ENCODE data around the gene RHEB.

The RHEB gene

DNA sequence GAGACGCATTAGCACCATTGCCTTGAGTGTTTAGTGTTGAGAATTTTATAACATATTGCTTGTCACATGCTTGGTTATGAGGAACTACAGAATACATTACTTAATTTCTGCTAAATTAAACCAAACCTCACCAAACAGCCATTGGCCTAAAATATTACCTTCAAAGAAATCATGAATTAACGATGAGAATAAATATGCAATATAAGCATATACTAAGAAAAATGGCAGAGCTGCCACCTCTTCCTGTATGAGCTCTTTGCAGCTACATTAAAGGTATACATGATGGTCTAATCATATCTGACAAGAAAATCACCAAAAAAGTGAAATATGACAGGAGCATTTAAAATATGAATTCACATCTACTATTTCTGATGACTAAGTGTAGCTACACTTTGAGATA, 5.2 kb upstream of the RHEB start:
- no peak for DNase-seq

DNA sequence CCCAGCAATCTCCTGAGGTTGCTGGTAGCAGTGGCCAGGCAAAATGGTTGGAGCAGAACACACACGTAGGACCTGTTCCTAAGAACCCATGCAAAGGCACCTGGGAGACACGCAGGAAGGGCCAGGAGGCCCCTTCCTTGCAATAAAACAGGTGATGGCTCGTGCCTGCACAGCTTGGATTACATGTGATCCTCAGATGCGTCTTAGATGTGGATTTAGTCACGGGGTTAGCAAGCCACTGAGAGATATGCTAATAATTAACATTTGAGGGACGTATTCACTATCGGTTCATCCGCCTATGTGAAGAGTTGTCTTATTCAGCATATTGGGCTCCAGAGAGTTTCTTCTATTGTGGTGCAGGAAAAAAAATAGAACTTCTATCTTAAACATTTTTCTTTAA, 4.6 kb upstream of the RHEB start:
- DNase-seq: no peak

DNA sequence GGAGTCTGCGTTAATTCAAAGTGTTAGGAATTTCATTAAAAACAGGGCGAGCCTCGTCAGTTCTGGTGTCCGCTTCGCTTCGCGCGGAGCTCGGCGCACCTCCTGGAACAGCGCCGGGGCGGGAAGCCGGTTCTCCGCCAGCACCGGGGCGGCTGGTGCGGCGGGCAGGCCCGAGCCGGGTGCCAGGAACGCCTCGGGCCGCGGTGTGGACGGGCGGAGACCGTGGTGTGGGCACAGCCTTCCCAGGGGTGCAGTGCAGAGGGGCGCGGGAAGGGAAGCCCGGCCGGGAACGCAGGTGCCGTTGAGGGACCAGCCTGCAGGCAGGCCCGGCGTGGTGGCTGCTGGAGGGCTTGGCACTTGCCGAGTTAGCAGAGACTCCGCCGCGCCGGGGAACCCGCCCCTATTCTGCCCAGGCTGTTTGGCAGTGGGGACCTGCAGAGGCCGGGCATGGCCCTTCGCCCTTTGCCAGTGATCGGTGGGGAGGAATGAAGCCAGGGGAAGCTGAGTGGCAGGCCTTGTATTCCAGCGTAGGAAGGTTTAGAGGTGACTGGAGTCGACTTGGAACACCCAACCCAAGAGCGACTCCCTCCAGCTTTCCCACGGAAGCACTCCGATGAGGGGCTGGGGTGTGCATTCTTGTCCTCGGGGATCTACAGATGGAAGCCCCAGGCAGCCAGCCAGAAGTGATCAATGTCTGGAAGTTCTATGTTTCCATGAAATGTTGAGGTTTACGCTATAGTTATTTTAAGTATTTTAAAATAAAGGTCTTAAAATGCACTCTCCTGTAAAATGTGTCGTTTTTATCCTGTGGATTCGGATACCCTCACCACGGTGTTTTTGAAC, 945 bp upstream of the RHEB start:
- DNase-seq: peak; percentile 18 to 35

DNA sequence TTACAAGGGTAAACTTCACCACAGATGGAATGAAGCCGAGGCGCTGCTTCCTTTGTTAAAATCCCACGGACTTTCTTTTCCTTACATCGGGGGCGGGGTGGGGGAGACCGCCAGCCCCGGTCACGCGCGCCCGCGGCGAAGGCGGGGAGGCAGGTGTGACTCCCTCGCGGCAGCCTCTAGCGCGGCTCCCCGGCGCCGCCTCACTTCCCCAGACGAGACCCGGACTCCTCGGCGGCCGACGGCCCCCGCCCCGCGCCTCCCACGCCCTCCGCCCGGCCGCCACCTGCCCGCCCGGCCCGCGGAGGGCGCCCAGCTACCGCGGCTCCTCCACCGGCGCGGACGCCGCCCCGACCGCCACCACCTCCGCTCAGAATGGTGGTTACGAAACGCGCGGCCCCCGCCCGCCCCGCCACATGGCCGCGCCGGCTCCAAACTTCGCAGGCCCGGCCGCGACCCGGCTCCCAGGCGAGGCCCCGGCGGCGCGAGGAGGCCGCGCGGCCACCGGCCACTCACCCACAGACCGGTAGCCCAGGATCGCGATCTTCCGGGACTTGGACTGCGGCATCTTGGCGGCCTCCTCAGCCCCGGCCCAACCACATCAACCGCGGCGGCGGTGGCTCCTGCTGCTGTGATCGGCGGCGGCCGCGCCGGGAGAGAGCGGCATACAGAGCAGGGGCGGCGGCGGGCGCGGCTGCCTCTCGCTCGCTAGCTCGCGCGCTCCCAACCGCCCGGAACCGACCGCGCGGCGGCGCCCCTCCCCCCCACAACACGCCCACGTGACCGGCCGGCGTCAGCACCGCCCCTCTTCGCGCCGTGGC, 539 bp downstream of the RHEB start:
- DNase-seq: peak in 1 of 2 experiments; percentile 18

DNA sequence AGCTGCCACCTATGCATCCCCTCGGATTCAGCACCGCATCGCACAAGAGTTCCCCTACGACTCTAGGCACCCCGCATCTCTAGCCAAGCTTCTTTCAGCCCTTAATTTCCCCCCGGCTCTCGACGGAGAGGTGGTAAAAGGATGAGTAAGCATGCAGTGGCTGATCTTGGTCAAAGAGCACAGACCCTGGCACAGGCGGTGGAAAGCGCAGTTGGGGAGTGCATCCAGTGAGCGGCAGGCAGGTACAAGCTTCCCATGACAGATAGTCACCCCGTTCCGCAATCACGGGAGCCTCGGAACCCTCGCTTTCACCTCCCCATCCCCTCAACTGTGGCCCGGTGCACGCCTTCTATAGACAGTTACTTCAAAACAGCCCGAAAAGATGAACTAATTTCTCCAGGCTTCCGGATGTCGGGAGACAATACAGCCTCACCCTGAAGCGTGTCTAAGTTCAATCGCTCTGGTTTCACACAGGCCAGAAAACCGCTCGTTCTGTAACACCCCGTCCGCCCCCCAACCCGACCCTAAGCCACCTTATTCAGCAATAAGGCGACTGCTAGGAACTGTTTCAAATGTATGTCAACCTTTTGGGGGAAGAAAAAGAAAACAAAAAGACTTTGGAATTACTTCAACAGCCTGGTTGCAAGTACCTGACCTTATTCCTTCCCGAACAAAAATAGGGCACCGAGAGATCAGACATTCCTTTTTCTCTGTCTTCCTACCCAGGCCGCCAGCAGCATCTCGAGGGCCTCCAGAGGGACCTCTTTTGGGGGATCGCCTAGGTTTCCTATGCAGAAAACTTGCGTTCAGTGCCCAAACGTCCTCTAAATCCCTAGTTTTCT, 1.4 kb downstream of the RHEB start:
- no peak for DNase-seq

DNA sequence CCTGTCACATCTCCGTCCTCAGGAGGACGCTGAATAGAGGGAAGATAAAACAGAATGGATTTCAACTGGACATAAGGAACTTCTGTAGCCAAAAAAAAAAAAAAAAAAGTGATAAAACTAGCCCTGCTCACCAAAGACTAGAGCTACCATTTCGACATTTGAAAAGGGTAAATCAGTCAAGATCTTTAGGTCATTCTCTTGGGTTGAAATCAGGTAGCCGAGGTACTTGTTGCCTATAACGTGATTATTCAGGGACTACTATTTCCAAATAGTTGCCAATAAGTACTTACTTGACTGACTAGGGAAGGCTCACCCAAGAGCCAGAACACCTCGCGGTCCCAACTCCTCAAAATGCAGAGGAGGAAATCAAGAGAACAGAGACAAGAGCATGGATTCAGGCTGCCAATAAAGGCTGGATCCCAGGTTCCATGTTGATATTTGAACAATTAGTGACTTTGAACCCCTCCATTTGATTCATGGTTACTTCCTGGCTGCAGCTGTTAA, 2.0 kb downstream of the RHEB start:
- no peak for DNase-seq

DNA sequence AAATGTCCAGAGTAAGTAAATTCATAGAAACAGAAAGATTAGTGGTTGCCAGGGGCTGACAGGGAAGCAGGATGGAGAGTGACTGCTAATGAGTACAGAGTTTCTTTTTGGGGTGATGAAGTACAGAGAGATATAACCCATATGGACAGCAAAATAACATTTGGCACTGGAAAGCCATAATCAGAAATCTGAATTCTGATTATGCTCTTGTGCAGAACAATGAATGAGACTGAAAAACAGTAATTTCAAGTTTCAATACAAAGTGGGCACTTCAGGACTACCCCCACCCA, 4.5 kb downstream of the RHEB start:
- DNase-seq: no peak

DNA sequence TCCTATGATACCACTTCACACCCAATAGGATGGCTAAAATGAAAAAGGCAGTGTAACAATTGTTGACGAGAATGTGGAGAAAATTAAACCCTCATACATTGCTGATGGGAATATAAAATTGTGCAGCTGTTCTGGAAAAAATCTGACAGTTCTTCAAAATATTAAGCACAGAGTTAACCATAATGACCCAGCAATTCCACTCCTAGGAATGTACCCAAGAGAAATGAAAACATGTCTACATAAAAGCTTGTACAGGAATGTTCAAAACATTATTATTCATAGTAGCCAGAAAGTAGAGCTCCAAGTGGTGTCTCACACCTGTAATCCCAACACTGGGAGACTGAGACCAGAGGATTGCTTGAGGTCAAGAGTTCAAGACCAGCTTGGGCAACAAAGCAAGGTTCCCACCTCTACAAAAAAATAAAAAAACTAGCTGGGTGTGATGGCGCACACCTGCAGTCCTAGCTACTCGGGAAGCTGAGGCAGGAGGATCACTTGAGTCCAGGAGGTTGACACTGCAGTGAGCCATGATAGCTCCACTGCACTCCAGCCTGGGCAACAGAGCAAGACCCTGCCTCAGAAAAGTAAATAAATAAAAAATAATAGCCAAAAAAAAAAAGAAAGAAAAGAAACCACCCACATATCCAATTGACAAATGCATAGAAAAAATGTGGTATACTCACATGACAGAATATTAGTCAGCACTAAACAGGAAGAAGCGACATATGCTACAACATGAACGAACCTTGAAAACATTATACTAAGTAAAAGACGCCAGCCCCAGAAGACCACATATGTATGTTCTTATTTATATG, 5.0 kb downstream of the RHEB start:
- no peak for DNase-seq

DNA sequence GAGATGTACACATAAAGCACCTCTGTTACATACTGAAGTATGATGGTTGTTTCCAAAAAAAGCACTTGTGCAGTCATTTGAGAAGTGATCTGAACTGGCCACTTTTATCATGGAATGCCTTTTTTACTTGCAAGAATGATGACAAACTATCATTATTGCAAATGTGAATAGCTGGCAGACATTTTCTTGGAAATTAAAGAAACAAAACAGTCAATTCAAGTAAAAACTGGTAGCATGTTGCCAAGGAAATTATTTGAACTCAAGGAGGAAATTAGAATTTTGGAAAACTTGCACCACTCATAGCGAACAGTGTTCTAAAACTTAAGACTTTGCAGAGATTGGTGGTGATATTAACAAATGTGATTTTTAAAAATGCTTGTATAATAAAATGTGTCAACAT, 6.6 kb downstream of the RHEB start:
- DNase-seq: no peak

DNA sequence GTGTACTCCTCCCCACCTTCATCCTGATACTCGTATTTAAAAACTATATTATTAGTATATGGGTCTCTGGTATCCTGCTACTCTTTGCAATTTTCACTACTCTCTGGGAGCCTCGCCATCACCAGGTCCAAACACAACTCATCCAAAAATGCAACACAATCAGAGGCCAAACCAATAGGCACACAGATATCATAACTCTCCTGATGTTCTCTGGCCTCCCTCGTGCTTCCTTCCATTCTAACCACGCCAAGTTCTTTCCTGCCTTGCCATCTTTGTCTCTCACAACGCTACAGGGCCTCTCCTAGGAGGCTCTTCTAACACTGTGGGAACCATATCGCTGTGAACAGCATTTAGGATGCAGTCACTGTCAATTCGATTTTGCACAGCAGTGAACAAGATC, 7.3 kb downstream of the RHEB start:
- no peak for DNase-seq

DNA sequence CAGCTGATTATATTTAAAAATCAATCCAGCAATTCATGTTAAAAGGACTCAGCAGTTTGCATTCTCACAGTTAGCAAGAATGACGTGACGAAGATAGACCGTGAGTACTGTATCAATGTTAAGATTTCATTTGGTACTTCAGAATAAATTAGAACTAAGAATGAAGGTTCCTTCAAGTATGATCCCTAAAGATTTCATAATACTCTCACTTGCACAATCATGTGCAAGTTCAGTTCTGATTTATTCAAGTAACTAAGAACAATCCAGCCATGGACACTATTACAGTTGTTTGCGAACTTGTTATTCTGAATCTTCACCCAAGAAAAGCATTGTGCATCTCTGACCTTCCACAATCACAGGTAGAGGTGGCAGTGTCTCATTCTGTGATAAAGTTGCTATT, 7.7 kb downstream of the RHEB start:
- DNase-seq: no peak

DNA sequence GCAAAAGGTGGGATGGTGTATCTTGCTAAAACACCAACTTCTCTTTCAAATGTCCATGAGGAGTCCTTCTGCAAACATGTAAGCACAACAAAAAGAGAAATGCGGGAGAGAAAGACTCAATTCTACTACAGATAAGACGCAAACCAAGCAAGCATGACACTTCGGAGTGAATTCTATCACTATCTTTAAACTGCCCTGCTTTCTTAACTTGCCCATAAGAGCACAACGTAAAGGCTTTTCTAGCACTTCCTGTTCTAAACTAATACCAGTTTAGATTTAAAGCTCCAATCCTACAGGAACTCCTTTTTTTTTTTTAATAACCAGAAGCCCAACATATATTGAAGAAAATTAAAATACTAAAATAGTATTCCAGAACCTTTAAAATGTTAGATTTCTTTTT, 8.4 kb downstream of the RHEB start:
- no peak for DNase-seq

DNA sequence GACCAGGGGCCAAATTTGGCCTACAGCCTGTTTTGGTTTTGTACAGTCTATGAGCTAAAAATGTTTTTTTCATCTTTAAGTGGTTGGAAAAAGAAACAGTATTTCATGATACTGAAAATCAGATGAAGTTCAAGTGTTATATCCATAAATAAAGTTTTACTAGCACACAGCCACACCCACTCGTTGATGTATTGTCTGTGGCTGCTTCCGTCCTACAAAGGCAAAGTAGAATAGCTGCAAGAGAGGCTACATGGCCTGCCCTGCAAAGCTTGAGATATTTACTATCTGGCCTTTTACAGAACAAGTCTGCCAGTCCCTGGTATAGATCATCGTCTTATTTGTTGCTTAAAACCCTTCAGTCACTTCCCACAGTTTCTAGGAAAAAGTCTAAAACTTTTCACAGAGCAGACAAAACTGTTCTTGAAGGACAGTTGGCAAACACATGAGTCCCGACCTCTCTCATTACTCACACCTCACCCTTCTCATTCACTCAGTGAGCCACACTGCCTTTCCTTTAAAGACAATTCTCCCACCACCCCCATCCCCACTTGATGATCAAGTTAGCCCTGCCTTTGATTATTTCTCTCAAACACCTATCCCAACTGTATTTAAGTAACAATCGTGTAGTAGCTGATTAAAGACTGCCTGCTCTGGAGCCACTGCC, 9.9 kb downstream of the RHEB start:
- no peak for DNase-seq

DNA sequence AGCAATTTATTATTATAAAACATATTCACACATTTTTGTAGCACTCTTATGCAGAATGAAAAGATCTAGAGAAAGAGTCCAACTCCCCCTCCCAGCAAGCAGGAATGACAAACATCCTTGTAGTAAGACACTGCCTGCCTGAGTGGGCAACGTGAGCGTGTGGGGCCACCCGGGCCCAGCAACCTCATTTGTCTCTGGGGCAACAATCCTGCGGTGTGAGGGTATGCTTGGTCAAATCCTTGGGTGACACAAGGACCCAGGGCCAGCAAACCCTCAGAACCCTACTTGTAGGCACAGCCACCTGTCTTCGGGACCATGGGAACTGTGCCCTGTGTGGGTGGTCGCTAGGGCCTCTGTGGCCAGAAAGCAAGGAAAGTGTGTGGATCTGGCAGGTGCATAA, 10.7 kb downstream of the RHEB start:
- no peak for DNase-seq

DNA sequence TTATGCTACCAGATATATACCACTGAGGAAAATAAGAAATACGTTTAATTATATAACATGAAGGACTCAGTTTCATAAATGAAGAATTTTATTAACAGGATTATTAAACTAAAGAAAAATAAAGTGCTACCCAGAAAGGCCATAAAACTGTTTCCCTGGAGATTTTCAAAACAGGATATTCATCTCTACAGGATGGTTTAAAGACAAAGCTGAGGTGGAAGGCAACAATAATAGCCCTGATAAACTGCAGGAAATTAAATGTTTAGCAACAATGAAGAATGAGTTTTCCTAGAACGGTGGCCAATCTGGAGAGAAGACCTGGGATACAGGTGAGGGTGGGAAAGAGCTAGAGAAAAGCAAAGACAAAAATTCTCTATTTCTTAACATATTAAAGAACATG, 11.9 kb downstream of the RHEB start:
- no peak for DNase-seq

DNA sequence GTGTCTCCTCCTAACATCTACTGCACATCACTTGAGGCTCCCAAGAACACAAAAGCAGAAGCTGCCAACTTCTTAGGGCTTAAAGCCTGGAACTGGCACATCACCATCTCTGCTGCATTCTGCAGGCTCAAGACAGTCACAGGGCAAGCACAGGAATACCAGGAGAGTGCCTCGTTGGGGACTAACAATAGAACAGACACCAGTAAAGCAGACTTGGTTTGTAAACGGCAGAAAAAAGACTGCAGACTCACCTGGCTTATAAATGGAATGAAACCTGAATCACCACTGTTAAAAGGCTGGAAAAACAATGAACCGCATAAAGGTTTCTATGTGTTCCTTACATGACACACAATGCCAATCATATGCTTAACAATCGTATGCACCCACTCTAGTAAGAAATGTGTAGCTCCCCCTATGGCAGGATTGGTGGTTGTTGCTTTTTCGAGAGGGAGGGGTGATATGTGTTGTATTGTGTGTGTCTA, 12.8 kb downstream of the RHEB start:
- peak in 1 of 2 experiments; percentile 20 for DNase-seq

DNA sequence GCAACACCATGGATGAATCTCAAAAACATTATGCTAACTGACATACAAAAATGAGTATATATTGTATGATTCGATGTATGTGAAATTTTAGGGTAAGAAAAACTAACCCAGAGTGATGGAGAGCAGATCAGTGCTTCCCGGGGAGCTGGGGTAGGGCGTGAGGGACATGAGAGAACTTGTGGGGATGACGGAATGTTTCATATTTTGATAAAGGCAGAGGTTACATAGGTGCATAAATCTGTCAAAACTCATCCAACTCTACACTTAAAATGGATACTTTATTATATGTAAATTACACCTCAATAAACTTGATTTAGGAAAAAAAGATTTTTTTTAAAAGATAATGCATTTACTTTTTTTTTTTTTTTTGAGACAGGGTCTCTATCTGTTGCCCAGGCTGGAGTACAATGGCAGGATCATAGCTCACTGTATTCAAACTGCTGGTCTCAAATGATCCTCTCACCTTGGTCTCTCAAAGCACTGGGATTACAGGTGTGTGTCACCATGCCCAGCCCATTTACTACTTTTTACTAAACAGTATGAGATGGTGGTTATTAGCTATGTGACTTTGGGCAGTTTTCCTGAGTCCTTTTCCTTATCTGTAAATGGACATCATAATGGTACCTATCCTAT, 13.7 kb downstream of the RHEB start:
- no peak for DNase-seq

DNA sequence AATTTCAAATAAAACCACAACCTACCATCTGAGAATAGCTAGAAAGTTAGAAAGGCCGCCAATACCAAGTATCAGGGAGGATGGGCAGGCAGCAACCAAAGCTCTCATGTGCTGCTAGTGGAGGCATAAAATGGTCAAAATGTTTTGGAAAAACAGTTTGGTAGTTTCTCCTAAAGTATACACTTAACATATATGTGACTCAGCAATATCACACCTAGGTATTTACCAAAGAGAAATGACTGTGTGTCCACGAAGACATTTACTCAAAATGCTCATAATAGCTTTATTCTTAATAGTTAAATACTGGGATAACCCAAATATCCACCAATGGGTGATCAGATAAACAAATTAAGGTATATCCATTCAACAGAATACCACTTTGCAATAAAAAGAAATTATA, 14.3 kb downstream of the RHEB start:
- no peak for DNase-seq

DNA sequence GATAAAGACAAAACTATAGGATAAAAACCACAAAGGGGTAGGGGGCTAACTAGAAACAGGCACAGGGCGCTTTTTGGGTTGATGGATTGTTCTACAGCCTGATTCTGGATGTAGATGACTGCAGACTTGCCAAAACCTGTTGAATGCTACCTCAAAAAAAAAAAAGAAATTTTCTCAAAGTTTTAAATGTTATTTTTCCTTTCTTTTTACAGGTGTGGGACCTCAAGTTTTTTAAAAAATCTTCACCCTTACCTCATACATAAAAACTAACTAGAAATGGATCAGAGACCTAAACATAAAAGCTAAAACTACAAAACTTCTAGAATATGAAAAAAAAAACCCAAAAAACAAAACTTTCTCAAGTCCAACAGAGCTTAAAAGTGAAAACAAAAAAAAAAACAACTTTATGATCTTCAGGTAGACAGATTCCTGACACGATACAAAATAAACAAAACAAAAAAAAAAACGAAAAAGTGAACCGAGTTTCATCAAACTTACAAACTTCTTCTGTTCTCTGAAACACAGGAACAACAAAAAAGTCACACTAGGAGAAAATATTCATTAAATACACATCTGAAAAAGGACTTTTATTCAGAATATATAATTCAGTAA, 14.9 kb downstream of the RHEB start:
- no peak for DNase-seq

DNA sequence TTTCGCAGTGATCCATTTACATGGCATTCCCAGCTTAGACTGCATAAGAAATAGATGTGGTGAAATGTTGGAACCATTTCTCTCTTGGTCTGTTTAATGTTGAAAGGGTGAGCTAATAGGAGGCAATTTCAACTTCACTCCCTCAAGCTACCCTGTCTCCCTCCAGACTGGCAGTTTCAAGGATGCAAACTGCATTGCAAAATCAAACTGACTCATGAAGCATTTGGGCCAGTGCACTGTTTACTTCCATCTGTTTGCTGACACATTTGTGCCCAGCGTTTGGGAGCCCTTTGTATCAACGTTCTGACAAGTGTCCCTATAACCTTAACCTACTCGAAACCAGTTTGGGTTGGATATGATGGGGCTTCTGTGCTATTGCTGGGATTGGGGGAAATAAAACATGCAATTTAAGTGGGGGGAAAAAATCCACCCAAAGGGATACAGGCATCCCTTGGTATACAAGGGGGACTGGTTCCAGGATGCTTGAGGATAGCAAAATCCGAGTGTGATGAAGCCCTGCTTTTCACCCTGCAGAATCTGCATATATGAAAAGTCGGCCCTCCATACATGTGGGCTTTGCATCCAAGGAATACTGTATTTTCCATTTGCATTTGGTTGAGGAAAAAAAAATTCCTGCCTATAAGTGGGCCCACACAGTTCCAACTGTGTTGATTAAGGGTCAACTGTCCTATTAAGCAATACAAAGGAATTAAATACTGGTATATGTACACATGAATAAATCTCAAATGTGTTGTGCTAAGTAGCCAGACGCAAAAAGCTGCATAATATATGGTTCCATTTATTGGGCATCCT, 15.6 kb downstream of the RHEB start:
- peak in 1 of 2 experiments; percentile 29 for DNase-seq
